H9 (cell line): ENCODE measurements around the gene KCNE4. TPM values are rescaled to one million over a fixed set of nuclear protein-coding genes. Genes with fewer than 3 reads are reported as not detected.

Experiments used
- DNase-seq: peaks from one replicate; pipeline ENCODE4 v3.0.0-alpha.2; 2017
- H2AFZ ChIP-seq: one replicate; pipeline ENCODE4 v1.6.1; 2013; ENCODE audit warnings: mild to moderate bottlenecking, low read length, control low read depth, moderate library complexity
- H2AK5ac ChIP-seq: 2 replicates; pipeline ENCODE4 v1.6.1; 2013; ENCODE audit warnings: low read length, control low read depth, mixed read lengths; ENCODE audit not compliant: insufficient read length
- H2BK120ac ChIP-seq: one replicate; pipeline ENCODE4 v1.6.1; 2013; ENCODE audit warnings: low read depth, mild to moderate bottlenecking, low read length, control low read depth, inconsistent platforms; ENCODE audit not compliant: poor library complexity, severe bottlenecking
- H2BK12ac ChIP-seq: 2 replicates; pipeline ENCODE4 v1.6.1; 2013; ENCODE audit warnings: low read length, control low read depth, mixed read lengths, low read depth; ENCODE audit not compliant: insufficient read length
- H2BK15ac ChIP-seq: 2 replicates; pipeline ENCODE4 v1.6.1; 2013; ENCODE audit warnings: low read depth, low read length, control low read depth
- H2BK20ac ChIP-seq: one replicate; pipeline ENCODE4 v1.6.1; 2013; ENCODE audit warnings: low read depth, mild to moderate bottlenecking, low read length, control low read depth, inconsistent platforms; ENCODE audit not compliant: poor library complexity, severe bottlenecking
- H2BK5ac ChIP-seq: 2 replicates; pipeline ENCODE4 v1.6.1; 2013; ENCODE audit warnings: low read length, control low read depth, mixed read lengths; ENCODE audit not compliant: insufficient read length
- H3K14ac ChIP-seq: 2 replicates; pipeline ENCODE4 v1.6.1; 2013; ENCODE audit warnings: low read length, control low read depth; ENCODE audit not compliant: insufficient read depth
- H3K18ac ChIP-seq: 2 replicates; pipeline ENCODE4 v1.6.1; 2013; ENCODE audit warnings: low read depth, mild to moderate bottlenecking, mixed read lengths, low read length, control low read depth; ENCODE audit not compliant: insufficient read length
- H3K23ac ChIP-seq: 2 replicates; pipeline ENCODE4 v1.6.1; 2013; ENCODE audit warnings: low read length, control low read depth, mixed read lengths, low read depth; ENCODE audit not compliant: insufficient read length
- H3K23me2 ChIP-seq: 2 replicates; pipeline ENCODE4 v1.6.1; 2013; ENCODE audit warnings: low read depth, mild to moderate bottlenecking, mixed read lengths, low read length, control low read depth; ENCODE audit not compliant: insufficient read length, poor library complexity, severe bottlenecking
- H3K27ac ChIP-seq: 2 replicates; pipeline ENCODE4 v1.5.1; 2013; ENCODE audit warnings: low read length, control low read depth, mixed read lengths, low read depth; ENCODE audit not compliant: insufficient read length
- H3K27me3 ChIP-seq: 2 replicates; pipeline ENCODE4 v1.6.1; 2013; ENCODE audit warnings: low read length, control low read depth, inconsistent platforms; ENCODE audit not compliant: insufficient read depth
- H3K4ac ChIP-seq: 2 replicates; pipeline ENCODE4 v1.6.1; 2013; ENCODE audit warnings: low read depth, mild to moderate bottlenecking, control low read depth, inconsistent platforms, low read length, moderate library complexity
- H3K4me1 ChIP-seq: 2 replicates; pipeline ENCODE4 v1.6.1; 2013; ENCODE audit warnings: low read length, control low read depth, inconsistent platforms; ENCODE audit not compliant: insufficient read depth
- H3K4me2 ChIP-seq: 2 replicates; pipeline ENCODE4 v1.6.1; 2013; ENCODE audit warnings: low read length, control low read depth, mixed read lengths; ENCODE audit not compliant: insufficient read length, insufficient read depth
- H3K56ac ChIP-seq: 2 replicates; pipeline ENCODE4 v1.6.1; 2013; ENCODE audit warnings: low read depth, mild to moderate bottlenecking, mixed read lengths, low read length, control low read depth; ENCODE audit not compliant: insufficient read length
- H3K79me1 ChIP-seq: 2 replicates; pipeline ENCODE4 v1.6.1; 2013; ENCODE audit warnings: low read depth, mild to moderate bottlenecking, moderate library complexity, low read length, control low read depth, inconsistent platforms; ENCODE audit not compliant: insufficient read depth, poor library complexity, severe bottlenecking
- H3K79me2 ChIP-seq: 2 replicates; pipeline ENCODE4 v1.6.1; 2013; ENCODE audit warnings: low read length, control low read depth, inconsistent platforms; ENCODE audit not compliant: insufficient read depth
- H3K9ac ChIP-seq: 2 replicates; pipeline ENCODE4 v1.6.1; 2013; ENCODE audit warnings: low read length, control low read depth, mixed read lengths; ENCODE audit not compliant: insufficient read length; ENCODE audit errors: extremely low read depth
- H3K9me3 ChIP-seq: one replicate; pipeline ENCODE4 v1.6.1; 2013; ENCODE audit warnings: low read depth, low read length, inconsistent platforms; ENCODE audit not compliant: control insufficient read depth
- H3T11ph ChIP-seq: one replicate; pipeline ENCODE4 v1.6.1; 2013; ENCODE audit warnings: mild to moderate bottlenecking, low read length, control low read depth, inconsistent platforms
- H4K20me1 ChIP-seq: one replicate; pipeline ENCODE4 v1.6.1; 2013; ENCODE audit not compliant: control insufficient read depth, insufficient read length, insufficient read depth
- H4K5ac ChIP-seq: 2 replicates; pipeline ENCODE4 v1.6.1; 2013; ENCODE audit warnings: low read depth, mild to moderate bottlenecking, mixed read lengths, low read length, control low read depth; ENCODE audit not compliant: insufficient read length
- H4K8ac ChIP-seq: replicated peaks from 2 replicates; pipeline ENCODE4 v1.6.1; 2013; ENCODE audit warnings: low read length, control low read depth, mixed read lengths, low read depth; ENCODE audit not compliant: insufficient read length
- H4K91ac ChIP-seq: 2 replicates; pipeline ENCODE4 v1.6.1; 2013; ENCODE audit warnings: low read depth, mild to moderate bottlenecking, moderate library complexity, mixed read lengths, low read length, control low read depth; ENCODE audit not compliant: insufficient read length
- H3K27ac Mint-ChIP-seq, 3 experiments: 2 replicates in 2 of 3; 3 replicates in 1 of 3; pipeline ENCODE4 v1.8.0; 2020 to 2021; ENCODE audit warnings: mixed read lengths in 3 of 3, mild to moderate bottlenecking in 1 of 3, moderate library complexity in 1 of 3
- H3K27me3 Mint-ChIP-seq: 2 replicates; pipeline ENCODE4 v1.8.0; 2021; ENCODE audit warnings: low read depth, mild to moderate bottlenecking, moderate library complexity, mixed read lengths
- H3K36me3 Mint-ChIP-seq, 3 experiments: 2 replicates in 2 of 3; 3 replicates in 1 of 3; pipeline ENCODE4 v1.8.0; 2020 to 2021; ENCODE audit warnings: low read depth in 3 of 3, mixed read lengths in 3 of 3; ENCODE audit not compliant: insufficient read depth in 1 of 3
- H3K4me1 Mint-ChIP-seq, 2 experiments: 2 replicates each; pipeline ENCODE4 v1.8.0; 2020; ENCODE audit warnings: mixed read lengths in 2 of 2
- H3K4me3 Mint-ChIP-seq, 2 experiments: 2 replicates in 1 of 2; 3 replicates in 1 of 2; pipeline ENCODE4 v1.8.0; 2020 to 2021; ENCODE audit warnings: mild to moderate bottlenecking in 2 of 2, mixed read lengths in 2 of 2, moderate library complexity in 1 of 2
- H3K9me3 Mint-ChIP-seq, 2 experiments: 2 replicates in 1 of 2; 3 replicates in 1 of 2; pipeline ENCODE4 v1.8.0; 2020; ENCODE audit warnings: mild to moderate bottlenecking in 2 of 2, mixed read lengths in 2 of 2, moderate library complexity in 1 of 2
- WGBS: extraction: QIAGEN DNeasy Blood & Tissue Kit; methylation state at CpG from one replicate; pipeline ENCODE4 v1.1.7; 2013; ENCODE audit warnings: missing lambda C conversion rate, low lambda C conversion rate, mixed read lengths; ENCODE audit not compliant: insufficient read length; ENCODE audit errors: extremely low coverage; 5-methylcytosine and 5-hydroxymethylcytosine counted together
- total RNA-seq: library from RNA; stranded (reverse); gene quantifications from 2 replicates; pipeline ENCODE4 v1.2.1, GENCODE V29; 2021
- TF ChIP-seq, protein P1 (sequence below): fragments of 200-600 bp; sonication (generic); conservative IDR thresholded peaks from 3 replicates; pipeline ENCODE4 v1.8.0; 2021; ENCODE audit warnings: antibody characterized with exemption, mild to moderate bottlenecking

The KCNE4 gene
- total RNA-seq, 1 experiment from 2014 or later = 0.24 TPM

DNA sequence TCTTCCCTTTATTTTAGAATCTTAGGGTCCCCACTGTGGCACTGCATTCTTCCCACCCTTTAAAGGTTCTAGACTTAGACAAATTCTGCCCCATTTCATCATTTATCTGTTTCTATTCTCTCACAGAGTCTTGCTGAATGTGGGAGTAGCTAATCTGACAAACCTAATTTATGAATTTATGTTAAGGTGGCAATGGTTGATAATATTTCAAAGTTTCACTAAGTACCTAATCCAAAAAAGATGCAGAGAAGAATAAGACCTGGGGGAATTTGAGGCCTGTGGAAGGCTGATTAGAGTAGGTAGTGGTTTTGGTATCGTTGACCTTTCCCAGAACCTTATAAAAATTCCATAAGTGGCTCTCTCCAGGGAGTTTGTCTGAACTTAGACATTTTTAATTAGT is 18.0 kb downstream of the KCNE4 start:
- Histone ChIP-seq H3T11ph (no peak overlapping the region), H3K4me1 (no peaks in the 10 kb centered on the region), H3K14ac (no peak overlapping the region), H4K91ac (no peak overlapping the region), H2AFZ (no peak overlapping the region), H3K9ac (no peak overlapping the region), H3K23ac (no peak overlapping the region), H3K79me1 (no peaks in the 10 kb centered on the region), H4K8ac (no peak overlapping the region), H3K9me3 (no peaks in the 10 kb centered on the region), H2BK5ac (no peak overlapping the region), H3K27ac (no peak overlapping the region), H2BK20ac (no peak overlapping the region), H3K4me2 (no peak overlapping the region), H3K56ac (no peak overlapping the region), H4K20me1 (no peaks in the 10 kb centered on the region), H3K23me2 (no peaks in the 10 kb centered on the region), H2AK5ac (no peak overlapping the region), H3K79me2 (no peaks in the 10 kb centered on the region), H3K18ac (no peak overlapping the region), H2BK12ac (no peak overlapping the region), H3K4ac (no peak overlapping the region), H4K5ac (no peak overlapping the region), H3K27me3 (no peaks in the 10 kb centered on the region), H2BK120ac (no peak overlapping the region), H2BK15ac (no peak overlapping the region)
- Mint-ChIP-seq H3K9me3 (no peaks in the 10 kb centered on the region), H3K27ac (no peak overlapping the region), H3K27me3 (peaks cover 2% of the 10 kb centered on the region; the same call in 1 of the 2 replicates), H3K36me3 (no peaks in the 10 kb centered on the region), H3K4me1 (peaks cover 6 to 9% of the 10 kb centered on the region in 2 experiments), H3K4me3 (no peak overlapping the region)
- WGBS = no CpG with 5 or more reads among the region's 1 CpG
- TF ChIP-seq, protein P1, sequence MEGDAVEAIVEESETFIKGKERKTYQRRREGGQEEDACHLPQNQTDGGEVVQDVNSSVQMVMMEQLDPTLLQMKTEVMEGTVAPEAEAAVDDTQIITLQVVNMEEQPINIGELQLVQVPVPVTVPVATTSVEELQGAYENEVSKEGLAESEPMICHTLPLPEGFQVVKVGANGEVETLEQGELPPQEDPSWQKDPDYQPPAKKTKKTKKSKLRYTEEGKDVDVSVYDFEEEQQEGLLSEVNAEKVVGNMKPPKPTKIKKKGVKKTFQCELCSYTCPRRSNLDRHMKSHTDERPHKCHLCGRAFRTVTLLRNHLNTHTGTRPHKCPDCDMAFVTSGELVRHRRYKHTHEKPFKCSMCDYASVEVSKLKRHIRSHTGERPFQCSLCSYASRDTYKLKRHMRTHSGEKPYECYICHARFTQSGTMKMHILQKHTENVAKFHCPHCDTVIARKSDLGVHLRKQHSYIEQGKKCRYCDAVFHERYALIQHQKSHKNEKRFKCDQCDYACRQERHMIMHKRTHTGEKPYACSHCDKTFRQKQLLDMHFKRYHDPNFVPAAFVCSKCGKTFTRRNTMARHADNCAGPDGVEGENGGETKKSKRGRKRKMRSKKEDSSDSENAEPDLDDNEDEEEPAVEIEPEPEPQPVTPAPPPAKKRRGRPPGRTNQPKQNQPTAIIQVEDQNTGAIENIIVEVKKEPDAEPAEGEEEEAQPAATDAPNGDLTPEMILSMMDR = no peak
- DNase-seq = no peak
